Stimulated activated CD4-positive, alpha-beta T cell treated with anti-CD3 and anti-CD28 coated beads, TNF-alpha, amount 100 ng/mL, for 4 hours (primary cell): Measurements from ENCODE around the gene AVP.
"Not testable (repeated sequence)": the region's sequence is repeated elsewhere in the genome, so short reads cannot be mapped to it uniquely, and the experiment has no call there.

Source experiments
- DNase-seq, 3 experiments: peaks; one replicate each; pipeline ENCODE4 v3.0.0-alpha.2; 2020; ENCODE audit warnings: low read depth in 3 of 3

The AVP gene

GRCh38 chr20:3082955-3083952 is 1.3 kb downstream of the AVP start:
- DNase-seq, result no peak

- no peak for DNase-seq
These were observed 2.1 kb downstream of the AVP start for GRCh38 chr20:3082306-3082951.

GRCh38 chr20:3081641-3082040 is 2.9 kb downstream of the AVP start:
- no peak for DNase-seq

- no peak for DNase-seq
These were observed 3.6 kb downstream of the AVP start for GRCh38 chr20:3080939-3081388.

- no peak for DNase-seq
These were observed 6.8 kb downstream of the AVP start for GRCh38 chr20:3077618-3078134.

- DNase-seq, result not testable (repeated sequence)
These were observed 9.2 kb downstream of the AVP start for GRCh38 chr20:3075315-3075714.

- DNase-seq, result no peak
These were observed 9.7 kb downstream of the AVP start for GRCh38 chr20:3074812-3075211.

GRCh38 chr20:3073251-3073643 is 11.3 kb downstream of the AVP start:
- DNase-seq, result not testable (repeated sequence)

GRCh38 chr20:3072530-3073250 is 11.8 kb downstream of the AVP start:
- no peak for DNase-seq

GRCh38 chr20:3071610-3072529 is 12.7 kb downstream of the AVP start, which contains the start of gene OXT:
OXT (plus strand) TSS chr20:3071620; CDS start chr20:3071656, 36 bp downstream.
- peak; percentile 56 to 62 (median 61) for DNase-seq

GRCh38 chr20:3071266-3071609 is 13.3 kb downstream of the AVP start:
- DNase-seq, result no peak

GRCh38 chr20:3070725-3071124 is 13.8 kb downstream of the AVP start:
- no peak for DNase-seq

- no peak for DNase-seq
These were observed 15.3 kb downstream of the AVP start for GRCh38 chr20:3068986-3069900.

GRCh38 chr20:3068075-3068474 is 16.4 kb downstream of the AVP start:
- no peak for DNase-seq

- DNase-seq, result no peak
These were observed 17.1 kb downstream of the AVP start for GRCh38 chr20:3067139-3068014.

GRCh38 chr20:3064119-3064518 is 20.4 kb downstream of the AVP start:
- not testable (repeated sequence) for DNase-seq

GRCh38 chr20:3059489-3059888 is 25.0 kb downstream of the AVP start:
- no peak for DNase-seq

GRCh38 chr20:3051385-3052019 is 33.0 kb downstream of the AVP start:
- DNase-seq, result no peak
